Lower lobe of right lung (tissue), 2 donors: ENCODE results near the gene RPUSD4. TPM values are rescaled to one million over a fixed set of nuclear protein-coding genes. Genes with fewer than 3 reads are reported as not detected.
A peak's percentile ranks its signal among the peaks of the same experiment; 100 is the strongest.

ENCODE experiments used
- ATAC-seq, 2 donors: fragments of 200-7000 bp; cut with Tn5 transposase; one replicate each; pipeline ENCODE4 v1.9.1; 2020 to 2022; ENCODE audit warnings: mild to moderate bottlenecking in 2 of 2, moderate library complexity in 2 of 2
- DNase-seq: peaks from one replicate; pipeline ENCODE4 v3.0.0-alpha.2; 2020
- H3K27ac ChIP-seq: fragments of 200-600 bp; one replicate; pipeline ENCODE4 v1.8.0; 2022
- H3K27me3 ChIP-seq: fragments of 200-600 bp; one replicate; pipeline ENCODE4 v1.8.0; 2022; ENCODE audit warnings: low read depth
- H3K36me3 ChIP-seq: fragments of 200-600 bp; one replicate; pipeline ENCODE4 v1.8.0; 2022; ENCODE audit warnings: mild to moderate bottlenecking
- H3K4me1 ChIP-seq: fragments of 200-600 bp; one replicate; pipeline ENCODE4 v1.8.0; 2022
- H3K4me3 ChIP-seq: fragments of 200-600 bp; one replicate; pipeline ENCODE4 v1.8.0; 2022; ENCODE audit warnings: mild to moderate bottlenecking
- H3K9me3 ChIP-seq: fragments of 200-600 bp; one replicate; pipeline ENCODE4 v1.8.0; 2022
- CTCF ChIP-seq: fragments of 200-600 bp; IDR thresholded peaks from one replicate; pipeline ENCODE4 v1.8.0; 2022; ENCODE audit warnings: antibody characterized with exemption, mild to moderate bottlenecking
- intact Hi-C: fragments of 100-400 bp; cut with DNase I; formaldehyde crosslinking; loops from one replicate; pipeline ENCODE4 v1.11.0; 2022
- total RNA-seq: library from RNA; stranded (reverse); fragmentation: NEBNext Ultra II Directional; extraction: Animal tissue kit (Norgen Biotek cat#: 25700); gene quantifications from one replicate; pipeline ENCODE4 v1.2.1, GENCODE V29; 2021
- donor health status: DM: no; HTN: yes; CAD: no; lungs with severe emphysema.

Gene RPUSD4
- total RNA-seq, 1 donor from 2014 or later = 25.8 TPM

- Histone ChIP-seq H3K27me3 (no peaks in the 10 kb centered on the region), H3K36me3 (peaks cover under 1% of the 10 kb centered on the region), H3K4me3 (no peak overlapping the region), H3K4me1 (no peaks in the 10 kb centered on the region), H3K9me3 (no peaks in the 10 kb centered on the region), H3K27ac (no peak overlapping the region)
- TF ChIP-seq CTCF = no peak
- ATAC-seq (no peak), DNase-seq (no peak)
- intact Hi-C loops = no loop called here
These were observed 25.3 kb downstream of the RPUSD4 start for GRCh38 chr11:126186025-126186698.

DNA sequence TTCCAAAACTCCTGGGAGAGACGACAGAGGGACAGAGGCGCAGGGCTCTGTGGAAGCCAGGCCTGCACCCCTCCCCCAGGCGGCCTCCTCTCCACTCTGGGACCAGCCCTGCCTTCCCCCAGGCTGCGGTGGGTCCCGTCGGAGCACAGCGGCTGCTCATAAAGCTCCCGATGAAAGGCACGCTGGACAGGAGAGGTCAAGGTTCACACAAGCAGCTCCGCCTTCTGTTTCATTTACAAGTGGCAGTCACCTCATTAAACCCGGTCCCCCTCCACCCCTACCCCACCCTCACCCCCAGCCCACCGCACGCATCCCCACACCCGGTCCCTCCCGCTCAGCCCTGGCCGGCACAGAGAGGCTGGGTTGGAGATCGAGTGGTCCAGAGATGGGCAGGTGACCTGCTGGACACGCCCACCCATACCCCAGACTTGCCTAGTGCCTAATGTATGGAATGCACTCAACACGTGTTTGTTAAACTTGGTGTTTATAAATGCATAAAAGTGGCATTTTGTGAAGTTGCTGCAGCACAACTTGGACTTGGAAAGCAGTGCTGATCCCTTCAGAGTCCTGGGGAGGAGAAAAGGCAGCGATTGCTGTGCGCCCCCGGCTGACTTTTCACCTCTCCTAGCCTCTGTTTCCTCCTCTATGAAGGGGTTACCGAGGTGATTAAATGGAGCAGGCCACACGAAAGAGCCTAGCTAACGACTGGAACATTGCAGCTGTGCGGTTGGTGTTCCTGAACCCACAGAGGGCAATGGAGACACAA lies 26.0 kb downstream of the RPUSD4 start:
- H3K27me3 ChIP-seq = no peaks in the 10 kb centered on the region
- no peak for TF ChIP-seq CTCF
- H3K27ac ChIP-seq = no peak overlapping the region
- intact Hi-C loops = no loop called here
- no peaks in the 10 kb centered on the region for H3K9me3 ChIP-seq
- no peak overlapping the region for H3K4me3 ChIP-seq
- H3K36me3 ChIP-seq = no peaks in the 10 kb centered on the region
- DNase-seq = no peak
- no peak for ATAC-seq
- H3K4me1 ChIP-seq = no peaks in the 10 kb centered on the region

DNA sequence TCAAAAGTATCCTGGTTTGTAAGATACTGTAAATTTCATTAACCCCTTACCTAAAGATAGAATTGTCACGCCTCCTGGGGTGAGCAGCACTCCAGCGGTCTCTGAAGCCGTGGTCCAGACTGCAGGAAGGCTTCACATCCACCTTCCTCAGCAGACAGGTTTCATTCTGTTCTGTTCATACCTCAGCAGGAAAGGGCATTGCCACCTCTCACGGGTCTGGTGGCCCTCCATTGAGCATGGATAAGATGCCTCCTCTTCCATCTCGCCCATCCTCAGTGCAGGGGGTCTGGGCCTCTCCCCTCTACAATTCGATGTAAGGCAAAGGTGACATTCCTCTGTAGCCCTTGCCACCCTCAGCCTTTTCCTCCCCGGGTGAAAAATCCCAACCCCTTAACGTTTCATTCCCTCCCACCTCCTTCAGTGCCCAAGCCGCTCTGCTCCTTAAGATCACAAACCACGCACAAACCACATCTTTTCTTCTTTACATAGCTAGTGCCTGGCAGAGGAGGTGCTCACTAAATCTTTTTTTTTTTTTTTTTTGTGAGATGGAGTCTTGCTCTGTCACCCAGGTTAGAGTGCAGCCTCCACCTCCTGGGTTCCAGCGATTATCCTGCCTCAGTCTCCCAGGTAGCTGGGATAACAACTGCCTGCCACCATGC lies 28.5 kb downstream of the RPUSD4 start:
- Histone ChIP-seq H3K36me3 (no peaks in the 10 kb centered on the region), H3K27me3 (no peaks in the 10 kb centered on the region), H3K9me3 (no peaks in the 10 kb centered on the region), H3K27ac (no peak overlapping the region), H3K4me1 (no peaks in the 10 kb centered on the region), H3K4me3 (no peak overlapping the region)
- no peak for TF ChIP-seq CTCF
- intact Hi-C loops = no loop called here
- DNase-seq (no peak), ATAC-seq (no peak)

GRCh38 chr11:126181939-126182730 lies 29.3 kb downstream of the RPUSD4 start:
- intact Hi-C loops = no loop called here
- DNase-seq = peak; percentile 20

More at GRCh38 chr11:126181939-126182730, 29.3 kb downstream of the RPUSD4 start:
- Histone ChIP-seq H3K36me3 (no peaks in the 10 kb centered on the region), H3K27ac (no peak overlapping the region), H3K4me1 (no peaks in the 10 kb centered on the region), H3K27me3 (no peaks in the 10 kb centered on the region), H3K4me3 (no peak overlapping the region), H3K9me3 (no peaks in the 10 kb centered on the region)
- no peak for ATAC-seq
- no peak for TF ChIP-seq CTCF
